NCI-H2081 (cell line): ENCODE measurements around the gene JAML.

ENCODE experiments used
- DNase-seq, 2 experiments: peaks; one replicate each; lab custom pipeline; 2025; lab: John Stamatoyannopoulos, UW

The JAML gene

DNA sequence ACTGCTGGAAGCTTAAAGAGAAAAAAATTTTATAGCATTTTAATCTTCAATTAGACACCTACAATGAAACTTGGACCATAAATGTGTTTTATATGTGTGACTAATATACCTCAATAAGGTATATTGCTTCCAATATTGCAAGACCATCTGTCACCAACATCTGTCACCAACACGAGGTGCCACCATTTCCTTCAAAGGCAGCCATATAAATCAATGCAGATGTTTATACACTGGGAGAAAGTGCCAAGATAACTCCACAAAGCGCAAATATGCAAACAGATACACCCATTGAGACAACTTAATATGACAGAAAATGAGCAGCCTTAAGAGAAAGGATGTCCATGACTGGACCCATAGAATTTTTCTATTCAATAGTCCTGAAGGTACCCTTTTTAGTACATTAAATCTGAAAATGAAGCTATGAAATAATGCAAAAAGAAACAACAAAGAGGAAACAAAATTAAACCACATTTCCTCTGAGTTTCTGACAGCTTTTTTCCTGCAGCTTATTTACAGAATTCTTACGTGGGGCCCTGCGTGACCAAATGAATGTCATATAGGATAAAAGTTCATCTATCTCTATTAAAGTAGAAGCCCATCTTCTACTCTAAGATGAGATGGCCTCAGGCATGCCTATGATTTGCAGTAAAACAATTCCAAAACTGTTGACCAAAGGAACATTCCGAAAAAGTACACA is 14.8 kb upstream of the JAML start:
- DNase-seq = no peak

DNA sequence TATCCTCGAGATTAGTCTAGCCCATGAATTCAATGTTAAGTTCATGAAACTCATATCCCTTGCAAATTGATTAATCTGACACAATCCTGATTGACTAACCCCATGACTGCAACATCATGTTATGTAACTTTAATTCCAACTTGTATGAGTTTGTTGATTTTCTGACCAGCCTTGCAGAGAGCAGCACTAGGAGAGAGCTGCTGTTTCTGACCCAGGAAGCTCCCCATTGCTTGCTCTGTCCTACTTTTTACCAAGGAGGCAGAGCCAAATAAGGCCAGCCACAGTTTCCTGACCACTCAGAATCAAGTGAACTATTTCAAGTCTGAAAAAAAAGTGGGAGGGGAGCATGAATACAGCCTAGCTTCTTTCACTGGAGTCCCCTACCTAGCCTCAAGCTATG is 14.1 kb upstream of the JAML start:
- no peak for DNase-seq

DNA sequence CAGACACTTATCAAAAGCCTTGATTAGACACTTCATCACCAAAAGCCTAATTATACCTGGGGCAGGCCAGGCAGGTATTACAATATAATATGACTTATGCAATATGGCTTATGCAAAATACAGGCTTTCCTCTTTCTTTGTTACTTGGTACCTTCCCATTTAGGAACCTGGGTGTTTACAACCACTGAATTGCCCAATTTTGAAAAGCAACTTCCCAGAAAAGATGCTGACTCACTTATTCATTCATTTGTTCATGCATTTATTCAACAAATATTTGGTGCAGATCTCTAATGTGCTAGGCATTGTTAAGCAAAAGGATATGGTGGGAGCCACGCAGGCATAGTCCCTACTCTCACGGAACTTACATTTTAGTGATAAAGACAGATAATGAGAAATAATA is 13.6 kb upstream of the JAML start:
- DNase-seq = no peak

DNA sequence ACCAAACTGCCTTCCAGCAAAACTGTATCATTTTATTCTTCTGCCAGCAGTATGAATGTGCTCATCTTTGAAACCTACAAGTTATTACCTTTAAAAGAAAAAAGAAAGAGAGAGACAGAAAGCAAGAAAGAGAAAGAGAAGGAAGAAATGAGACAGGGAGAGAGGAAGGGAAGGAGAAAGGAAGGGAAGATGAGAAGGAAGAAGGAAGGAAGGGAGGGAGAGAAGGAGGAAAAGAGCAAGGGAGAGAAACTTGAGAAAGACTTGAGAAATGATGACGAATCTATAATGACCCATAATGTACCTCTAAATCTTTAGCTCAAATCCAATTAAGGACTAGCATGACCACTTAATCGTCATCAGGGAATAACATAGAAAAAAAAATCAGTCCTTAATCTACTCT is 11.4 kb upstream of the JAML start:
- DNase-seq = no peak

DNA sequence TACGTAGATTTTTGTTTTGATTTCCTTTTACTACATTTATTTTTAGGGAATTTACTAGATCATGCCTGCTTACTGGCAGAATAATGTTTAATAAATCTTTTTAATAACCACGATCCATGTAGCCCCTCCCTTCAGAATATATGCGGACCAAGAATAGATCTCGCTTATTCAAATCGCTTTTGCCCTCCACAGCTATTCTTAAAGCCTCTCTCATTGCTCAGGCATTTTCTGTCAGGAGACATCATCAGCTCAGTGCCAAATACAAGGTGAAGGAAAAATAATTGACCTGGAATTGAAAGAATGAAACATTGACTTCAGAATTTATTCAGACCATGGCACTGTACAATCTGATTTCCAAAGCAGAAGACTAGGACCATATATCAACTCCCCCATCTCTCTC is 10.0 kb upstream of the JAML start:
- no peak for DNase-seq

DNA sequence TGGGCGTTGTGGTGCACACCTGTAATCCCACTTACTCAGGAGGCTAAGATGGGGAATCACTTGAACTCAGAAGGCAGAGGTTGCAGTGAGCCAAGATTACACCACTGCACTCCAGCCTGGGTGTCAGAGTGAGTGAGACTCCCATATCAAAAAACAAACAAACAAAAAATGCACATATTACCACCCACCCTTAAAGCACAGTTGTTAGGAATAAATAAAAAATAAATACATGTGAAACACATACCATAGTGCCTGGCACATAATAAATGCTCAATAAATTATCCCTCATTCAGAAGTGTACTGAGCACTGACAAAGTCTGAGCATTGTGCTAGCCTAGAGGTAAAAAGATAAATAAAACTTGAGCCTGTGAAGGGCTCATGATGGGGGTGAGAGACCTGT is 9.0 kb upstream of the JAML start:
- DNase-seq = no peak

DNA sequence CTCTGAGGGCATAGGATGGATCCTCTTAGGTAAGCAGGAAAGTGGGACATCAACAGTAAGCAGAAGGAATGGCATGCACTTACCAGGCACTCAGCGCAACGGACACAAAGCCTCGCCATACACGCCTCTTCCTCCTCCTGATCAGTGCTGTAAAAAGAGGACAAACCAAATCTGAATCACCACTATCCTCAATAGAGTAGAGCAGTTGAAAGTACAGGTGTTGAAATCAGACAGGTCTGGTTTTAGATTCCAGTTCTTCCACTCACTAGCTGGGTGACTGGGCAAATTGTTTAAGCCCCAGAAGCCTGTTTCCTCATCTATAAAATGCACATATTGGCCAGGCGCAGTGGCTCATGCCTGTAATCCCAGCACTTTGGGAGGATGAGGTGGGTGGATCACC is 8.6 kb upstream of the JAML start:
- DNase-seq = no peak

DNA sequence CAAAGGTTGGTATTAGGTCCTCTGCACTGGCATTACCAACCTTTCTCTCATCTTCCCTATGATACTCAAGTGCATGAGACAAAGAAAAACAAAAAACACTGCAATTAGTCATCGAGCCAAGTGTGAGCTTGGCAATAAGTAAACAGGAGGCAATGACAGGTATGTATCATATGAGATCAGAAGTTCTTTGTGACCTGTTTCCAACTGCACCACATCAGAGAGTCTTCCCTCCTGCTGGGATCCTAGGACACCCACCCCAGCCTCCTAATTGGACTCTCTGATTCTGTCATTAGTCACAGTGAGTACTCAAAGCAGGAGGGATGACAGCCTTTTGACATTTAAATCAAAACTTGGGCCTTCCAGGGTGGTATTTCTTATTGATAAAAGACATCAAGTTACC is 7.8 kb upstream of the JAML start:
- no peak for DNase-seq

DNA sequence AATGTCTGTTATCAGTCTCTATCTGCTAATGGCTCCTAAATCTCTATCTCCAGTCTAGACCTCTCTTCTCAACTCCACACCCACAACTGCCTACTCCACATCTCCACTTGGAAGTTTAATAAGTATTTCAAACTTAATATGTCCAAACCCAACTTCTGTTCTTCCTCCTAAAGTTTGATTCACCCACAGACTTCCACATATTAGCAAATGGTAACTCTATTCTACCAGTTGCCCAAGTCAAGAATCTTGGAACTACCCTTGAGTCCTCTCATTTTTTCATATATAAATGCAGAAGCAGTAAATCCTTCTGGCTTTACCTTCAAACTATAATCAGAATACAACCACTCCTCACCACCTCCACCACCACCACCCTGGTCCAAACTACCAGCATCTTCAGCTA is 6.7 kb upstream of the JAML start:
- no peak for DNase-seq

DNA sequence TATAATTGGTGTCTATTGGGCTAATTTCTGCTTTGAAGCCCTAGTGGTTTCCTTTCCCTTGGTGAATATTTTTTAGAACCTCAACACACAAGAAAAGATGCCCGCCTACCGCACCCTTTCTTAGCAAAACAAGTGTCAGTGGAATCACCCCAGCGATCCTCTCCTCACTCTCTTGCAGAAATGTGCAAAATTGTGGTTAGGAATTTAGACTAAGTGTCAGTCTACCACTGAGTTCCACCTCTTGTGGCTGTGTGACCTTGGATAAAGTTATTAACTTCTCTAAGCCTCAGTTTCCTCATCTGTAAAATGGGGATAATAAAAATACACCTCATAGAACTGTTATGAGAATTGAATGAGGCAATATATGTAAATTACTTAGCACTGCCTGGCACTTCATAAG is 5.3 kb upstream of the JAML start:
- DNase-seq = no peak

DNA sequence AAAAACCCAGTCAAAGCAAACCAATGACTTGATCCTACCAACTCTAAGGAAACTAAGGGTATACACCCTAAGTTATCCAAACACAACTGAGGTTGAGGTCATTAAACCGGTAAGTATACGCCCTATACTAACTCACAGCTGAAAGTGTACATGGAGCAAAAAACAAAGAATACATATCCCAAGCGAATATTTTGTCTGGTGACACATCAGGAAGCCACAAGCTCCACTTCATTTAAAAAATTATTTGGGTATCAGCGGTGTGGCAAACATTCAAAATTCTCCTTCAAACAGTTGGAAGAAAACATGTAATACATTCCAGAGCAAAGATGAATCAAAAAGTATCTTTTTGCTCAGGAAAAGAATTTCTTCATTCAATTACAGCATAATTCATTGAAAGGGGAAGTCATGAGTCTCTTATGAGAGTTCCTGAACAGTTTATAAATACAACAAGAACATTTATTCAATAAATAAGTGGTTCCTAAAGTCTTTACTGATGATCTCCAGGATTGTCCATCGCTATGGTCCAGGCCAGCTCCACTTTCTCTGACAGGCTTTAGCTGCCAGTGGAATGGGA is 4.5 kb upstream of the JAML start:
- DNase-seq = no peak

DNA sequence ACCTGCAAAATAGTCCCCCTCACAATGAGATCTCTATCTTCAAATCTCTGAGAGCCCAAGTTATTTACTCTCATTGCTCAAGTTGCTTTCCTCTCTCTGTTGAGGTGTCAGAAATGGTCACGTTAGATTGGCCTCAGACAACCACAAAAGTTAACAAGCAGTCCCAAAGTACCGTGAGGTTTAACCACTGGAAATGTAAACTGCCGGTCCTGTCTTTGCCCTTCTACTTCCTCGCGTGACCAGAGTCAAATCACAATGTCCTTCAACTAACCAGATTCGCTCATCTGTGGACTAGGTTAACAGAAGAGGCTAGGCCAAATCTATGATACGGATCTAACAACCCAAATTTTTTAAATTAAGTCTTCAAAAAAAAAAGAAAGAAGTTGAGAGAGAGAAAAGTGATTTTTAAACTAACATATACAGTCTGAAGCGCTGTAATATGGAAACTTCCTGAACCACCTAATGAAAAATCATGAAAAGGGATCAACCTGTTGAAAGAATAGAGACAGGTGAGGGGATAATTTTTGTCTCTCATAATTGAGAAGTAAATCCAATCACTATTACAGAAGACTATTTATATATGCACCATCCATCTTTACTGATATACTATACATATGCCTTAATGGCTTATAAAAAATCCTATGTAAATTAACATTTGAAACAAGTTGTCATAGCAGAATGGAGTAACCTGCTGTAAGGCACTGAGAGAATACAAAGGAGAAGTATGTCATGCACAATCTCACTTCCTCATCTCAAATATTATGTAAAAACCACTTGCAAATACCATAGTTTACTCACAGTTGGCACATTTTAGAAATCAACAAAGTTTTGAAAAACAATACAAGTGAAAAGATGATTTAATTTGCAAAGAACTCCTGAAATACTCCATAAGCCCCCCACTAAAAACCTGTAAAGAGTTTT is 3.3 kb upstream of the JAML start:
- DNase-seq = no peak

DNA sequence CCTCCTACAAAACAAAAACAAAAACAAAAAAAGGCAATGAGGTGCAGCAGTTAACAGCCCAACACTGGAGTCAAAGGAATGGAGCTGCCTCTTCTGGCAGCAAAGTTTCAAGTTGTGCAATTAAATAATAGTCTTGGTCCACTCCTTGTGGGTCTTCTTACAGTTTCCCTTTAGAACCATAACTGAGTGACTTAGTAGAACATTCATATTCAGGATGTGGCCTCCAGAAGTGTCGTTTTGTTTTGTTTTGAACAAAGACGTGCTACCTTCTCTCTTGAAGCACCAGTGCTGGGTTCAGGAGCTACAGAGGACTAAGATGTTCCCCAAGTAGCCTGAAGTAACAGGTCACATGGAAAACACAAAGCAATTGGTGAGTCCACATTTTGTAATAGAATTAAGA is 2.0 kb upstream of the JAML start:
- no peak for DNase-seq

DNA sequence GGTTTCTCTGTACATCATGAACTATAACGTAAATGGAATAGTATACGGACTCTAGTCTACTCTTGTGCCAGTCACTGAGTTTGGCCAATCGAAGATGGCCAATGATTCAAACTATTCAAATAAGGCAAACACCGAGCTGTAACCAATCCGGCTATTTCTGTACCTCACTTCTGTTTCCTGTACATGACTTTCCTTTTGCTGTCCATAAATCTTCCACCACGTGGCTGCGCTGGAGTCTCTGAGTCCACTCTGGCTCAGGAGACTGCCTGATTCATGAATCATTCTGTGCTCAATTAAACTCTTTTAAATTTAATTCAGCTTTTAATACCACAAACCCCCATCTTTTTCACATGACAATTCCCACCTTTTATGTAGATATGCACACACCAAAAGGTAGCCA is 1.5 kb upstream of the JAML start:
- DNase-seq = no peak

DNA sequence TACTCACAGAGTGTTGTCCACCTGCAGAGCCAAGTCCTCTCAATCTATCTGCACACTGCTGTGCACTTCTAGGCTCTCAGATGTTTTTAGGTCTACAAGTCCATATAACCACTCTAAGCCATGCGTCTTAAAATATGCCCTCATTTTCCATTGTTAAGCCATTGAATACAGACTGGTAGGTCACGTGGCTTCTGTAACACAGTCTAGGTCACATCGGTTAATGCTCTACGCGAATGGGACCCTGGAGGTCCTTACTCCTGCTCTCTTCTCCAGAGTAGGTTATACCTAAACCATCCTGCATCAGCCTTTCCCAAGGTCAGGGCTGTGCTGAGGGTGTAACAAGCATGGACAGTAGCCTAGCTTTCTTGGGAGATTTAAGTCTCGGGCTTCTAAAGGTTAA is 819 bp downstream of the JAML start:
- DNase-seq = no peak

DNA sequence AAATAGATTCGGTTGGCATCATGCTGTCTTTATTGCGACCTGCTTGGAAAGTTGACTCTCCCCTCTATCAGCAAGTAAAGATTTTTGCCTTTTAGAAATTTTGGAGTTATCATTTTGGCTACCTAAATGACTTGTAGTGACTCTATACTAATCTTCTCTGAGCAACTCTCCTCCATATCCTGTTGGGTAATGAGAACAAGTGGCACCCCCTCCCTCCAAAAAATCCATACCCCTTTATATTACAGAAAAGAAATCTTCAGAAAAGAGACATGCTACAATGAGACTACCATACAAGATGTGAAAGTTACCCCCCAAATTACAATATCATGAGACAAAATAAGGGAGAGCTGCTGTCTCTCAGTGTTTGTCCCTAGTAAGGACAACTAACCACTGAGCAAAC is 1.2 kb downstream of the JAML start:
- no peak for DNase-seq

DNA sequence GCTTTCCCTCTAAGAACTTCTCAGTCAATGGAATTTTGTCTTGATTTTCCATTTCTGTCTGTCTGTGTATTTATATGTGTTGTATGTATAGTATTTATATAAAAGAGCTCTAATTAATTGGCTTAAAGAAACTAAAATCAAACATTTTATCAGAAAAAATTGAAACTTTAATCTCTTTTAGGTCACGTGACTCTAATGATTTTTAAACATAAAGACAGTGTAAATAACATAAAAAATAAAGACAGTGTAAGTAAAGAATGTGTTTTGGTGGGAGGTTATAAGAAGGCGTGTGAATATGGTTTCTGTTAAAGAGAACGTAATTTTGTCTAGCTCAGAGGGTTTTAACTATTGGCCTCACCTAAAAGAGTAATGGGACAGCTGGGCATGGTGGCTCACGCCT is 2.4 kb downstream of the JAML start:
- DNase-seq = no peak

DNA sequence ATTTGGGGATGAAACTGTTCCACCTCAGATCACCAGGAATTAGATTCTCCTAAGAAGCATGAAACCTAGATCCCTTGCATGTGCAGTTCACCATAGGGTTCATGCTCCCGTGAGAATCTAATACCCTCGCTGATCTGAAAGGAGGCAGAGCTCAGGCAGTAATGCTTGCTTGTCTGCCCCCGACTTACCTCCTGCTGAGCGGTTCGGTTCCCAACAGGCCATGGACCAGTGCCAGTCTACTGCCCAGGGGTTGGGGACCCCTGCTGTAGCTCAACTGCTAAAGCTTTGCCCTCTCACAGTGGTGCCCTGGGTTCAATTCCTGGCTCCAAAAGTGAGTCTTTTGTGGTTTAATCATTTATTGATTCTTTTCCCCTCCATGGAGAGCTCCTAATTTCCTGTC is 3.4 kb downstream of the JAML start:
- DNase-seq = no peak

DNA sequence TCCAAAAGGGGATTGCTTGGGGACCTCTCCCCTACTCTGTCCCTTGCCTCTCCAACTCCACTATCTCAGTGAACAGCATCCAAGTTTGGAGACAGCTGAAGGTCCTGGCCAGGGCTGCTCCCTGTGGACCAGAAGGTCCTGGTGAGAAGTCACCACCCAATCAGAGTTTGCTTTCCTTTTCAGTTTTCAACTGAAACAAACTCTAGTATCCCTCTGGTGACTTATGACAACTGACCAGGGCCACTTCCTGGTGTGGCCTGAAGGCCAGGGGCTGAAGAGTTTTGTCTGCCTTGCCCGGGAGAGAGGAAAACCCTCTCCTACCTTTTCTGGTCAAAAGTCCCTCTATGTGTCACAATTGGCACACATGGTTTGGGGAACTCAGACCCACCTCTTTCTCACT is 5.1 kb downstream of the JAML start:
- no peak for DNase-seq

DNA sequence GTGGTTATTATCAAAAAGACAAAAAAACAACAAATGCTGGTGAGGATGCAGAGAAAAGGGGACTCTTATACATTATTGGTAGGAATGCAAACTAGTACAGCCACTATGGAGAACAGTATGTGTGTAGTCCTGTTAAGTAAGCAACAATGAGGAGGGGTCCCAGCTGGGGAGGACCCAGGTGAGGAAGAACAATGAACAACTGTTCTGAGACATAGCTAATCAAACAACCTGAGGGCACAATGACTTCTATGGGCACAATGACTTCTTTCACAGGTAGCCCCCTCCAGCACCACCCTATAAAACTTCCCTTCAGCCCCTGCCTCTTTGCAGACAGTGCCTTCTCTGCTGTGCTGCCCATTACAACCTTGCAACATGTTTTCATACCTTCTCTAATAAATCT is 5.6 kb downstream of the JAML start:
- DNase-seq = no peak

DNA sequence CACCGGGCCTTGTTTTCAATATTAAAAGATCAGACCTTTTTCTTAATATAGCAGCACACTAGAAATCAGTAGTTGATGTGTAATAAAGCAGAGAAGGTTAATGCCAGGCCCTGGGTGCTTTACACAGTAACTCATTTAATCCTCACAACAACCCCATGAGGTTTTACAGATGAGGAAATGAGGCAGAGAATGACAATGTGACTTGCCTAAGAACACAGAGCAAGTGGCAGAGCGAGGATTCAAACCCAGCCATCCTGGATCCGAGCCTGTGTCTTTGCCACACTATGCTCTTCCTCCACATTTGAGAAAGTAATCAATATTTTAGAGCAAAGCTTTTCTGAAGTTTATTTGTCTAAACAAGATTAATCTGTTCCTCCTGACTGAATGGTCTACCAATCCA is 7.2 kb downstream of the JAML start:
- no peak for DNase-seq

DNA sequence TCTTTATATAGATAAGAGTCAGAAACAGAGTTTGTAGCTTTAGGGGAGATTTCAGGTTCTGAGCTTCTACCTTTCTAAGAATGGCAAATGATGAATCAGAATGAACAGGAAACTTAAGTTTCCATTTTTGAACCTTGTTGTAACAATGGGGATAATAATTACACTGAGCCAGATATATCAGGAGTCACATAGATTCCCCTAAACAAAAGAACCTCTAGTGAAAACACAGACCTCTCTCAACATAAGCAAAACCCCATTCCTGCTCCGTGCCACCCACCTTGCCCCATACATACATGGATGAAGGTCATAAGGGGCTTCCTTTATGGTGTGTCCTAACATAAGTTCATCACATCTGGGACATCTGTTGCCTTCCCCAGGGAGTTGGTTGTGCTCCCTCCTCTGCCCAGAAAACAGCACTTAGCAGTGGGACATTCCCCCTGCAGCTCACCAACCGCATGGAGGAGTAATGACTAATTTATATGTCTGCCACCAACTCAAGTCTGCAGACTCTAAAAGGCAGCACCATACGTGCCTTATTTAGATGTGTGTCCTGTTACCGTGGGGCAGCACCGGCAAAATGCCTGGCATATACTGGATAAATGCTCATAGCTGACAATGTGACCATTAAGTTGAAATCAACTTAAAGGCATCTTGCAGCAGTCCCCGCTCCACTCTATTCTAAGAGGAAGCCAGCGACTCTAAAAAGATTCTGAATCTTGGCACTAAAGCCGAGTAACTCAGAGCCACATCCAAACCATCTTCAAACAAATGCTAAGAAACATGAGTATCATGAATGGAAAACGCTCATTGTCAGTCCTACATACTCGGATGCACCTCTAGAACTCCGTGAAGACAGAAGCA is 8.0 kb downstream of the JAML start:
- no peak for DNase-seq
